DOHH2 (cell line): ENCODE results near the gene SIRPB1.
"Not testable (repeated sequence)": the region's sequence is repeated elsewhere in the genome, so short reads cannot be mapped to it uniquely, and the experiment has no call there.

Experiments
- EZH2phosphoT487 ChIP-seq: fragments of 200-600 bp; sonication (generic); IDR thresholded peaks from 2 replicates; pipeline ENCODE4 v1.6.1; 2017; ENCODE audit warnings: borderline replicate concordance, mild to moderate bottlenecking, antibody characterized with exemption, low read length, moderate library complexity, mixed read lengths
- TF ChIP-seq, protein P1 (sequence below): fragments of 200-600 bp; sonication (generic); IDR thresholded peaks from one replicate; pipeline ENCODE4 v1.5.1; 2014; ENCODE audit warnings: antibody characterized with exemption, mild to moderate bottlenecking, low read depth, low read length; ENCODE audit not compliant: poor library complexity, severe bottlenecking

DNA sequence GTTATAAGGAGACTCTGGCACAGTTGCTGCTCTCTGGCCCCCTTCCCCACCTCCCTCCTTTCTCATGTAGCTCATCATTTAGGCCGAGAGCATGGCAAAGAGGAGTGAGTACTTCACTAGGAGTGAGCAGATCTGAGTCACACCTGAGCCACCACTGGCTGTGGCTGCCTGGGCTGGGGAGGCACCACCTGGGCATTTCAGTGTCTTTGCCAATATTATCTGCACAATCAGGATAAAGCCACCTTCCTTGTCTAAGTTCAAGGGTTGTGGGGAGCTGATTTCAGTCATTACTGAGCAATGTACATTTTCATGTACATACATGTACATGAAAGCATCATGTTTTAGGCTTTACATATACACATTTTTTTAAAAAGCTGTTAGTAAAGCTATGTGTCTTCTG, 43.8 kb downstream of the SIRPB1 start:
- TF ChIP-seq, protein P1, sequence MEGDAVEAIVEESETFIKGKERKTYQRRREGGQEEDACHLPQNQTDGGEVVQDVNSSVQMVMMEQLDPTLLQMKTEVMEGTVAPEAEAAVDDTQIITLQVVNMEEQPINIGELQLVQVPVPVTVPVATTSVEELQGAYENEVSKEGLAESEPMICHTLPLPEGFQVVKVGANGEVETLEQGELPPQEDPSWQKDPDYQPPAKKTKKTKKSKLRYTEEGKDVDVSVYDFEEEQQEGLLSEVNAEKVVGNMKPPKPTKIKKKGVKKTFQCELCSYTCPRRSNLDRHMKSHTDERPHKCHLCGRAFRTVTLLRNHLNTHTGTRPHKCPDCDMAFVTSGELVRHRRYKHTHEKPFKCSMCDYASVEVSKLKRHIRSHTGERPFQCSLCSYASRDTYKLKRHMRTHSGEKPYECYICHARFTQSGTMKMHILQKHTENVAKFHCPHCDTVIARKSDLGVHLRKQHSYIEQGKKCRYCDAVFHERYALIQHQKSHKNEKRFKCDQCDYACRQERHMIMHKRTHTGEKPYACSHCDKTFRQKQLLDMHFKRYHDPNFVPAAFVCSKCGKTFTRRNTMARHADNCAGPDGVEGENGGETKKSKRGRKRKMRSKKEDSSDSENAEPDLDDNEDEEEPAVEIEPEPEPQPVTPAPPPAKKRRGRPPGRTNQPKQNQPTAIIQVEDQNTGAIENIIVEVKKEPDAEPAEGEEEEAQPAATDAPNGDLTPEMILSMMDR: not testable (repeated sequence)
- not testable (repeated sequence) for TF ChIP-seq EZH2phosphoT487
